HG02678 (cell line): ENCODE measurements around the gene LIF.

Experiments
- ATAC-seq: cut with Tn5 transposase; IDR thresholded peaks from one replicate; pipeline ENCODE4 v1.9.1; 2021; ENCODE audit warnings: mild to moderate bottlenecking, moderate library complexity; ENCODE audit not compliant: unreplicated experiment

The LIF gene

DNA sequence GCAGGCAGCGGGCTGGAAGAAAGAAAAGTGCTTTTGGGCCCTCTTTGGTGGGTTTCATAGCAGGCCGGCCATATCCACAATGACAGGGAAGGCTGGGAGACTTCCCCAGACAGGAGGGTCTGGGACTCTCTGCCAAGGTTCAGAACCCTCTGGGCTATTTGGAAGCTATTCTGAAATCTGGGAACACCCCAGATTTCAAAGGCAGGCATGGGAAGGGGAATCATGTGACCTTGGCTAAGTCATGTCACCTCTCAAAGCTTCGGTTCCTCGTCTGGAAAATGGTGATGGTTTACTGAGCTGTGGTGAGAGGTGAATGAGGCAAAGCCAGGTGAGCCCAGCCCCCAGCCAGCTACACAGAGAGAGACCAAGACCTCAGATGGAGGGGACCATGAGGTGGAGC, 38.1 kb upstream of the LIF start:
- ATAC-seq = no peak

DNA sequence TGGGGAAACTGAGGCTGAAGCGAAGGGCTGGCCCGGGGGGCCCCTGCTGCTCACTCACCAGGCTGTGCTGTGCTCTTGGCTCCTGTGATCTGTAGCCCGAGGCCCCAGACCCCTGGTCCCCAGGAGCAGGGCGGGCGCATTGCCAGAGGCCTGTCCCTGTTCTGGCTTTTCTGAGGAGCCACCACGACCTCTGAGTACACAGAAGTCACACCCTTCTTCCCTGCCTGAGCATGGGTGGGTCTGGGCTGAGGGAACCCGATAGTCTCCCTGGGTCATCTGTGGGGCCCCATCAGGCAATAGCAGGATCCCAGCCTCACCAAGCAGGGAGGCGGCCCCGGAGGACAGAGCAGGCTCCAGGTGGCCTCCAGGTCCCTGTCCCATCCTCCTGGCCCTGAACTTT, 37.6 kb upstream of the LIF start:
- no peak for ATAC-seq

DNA sequence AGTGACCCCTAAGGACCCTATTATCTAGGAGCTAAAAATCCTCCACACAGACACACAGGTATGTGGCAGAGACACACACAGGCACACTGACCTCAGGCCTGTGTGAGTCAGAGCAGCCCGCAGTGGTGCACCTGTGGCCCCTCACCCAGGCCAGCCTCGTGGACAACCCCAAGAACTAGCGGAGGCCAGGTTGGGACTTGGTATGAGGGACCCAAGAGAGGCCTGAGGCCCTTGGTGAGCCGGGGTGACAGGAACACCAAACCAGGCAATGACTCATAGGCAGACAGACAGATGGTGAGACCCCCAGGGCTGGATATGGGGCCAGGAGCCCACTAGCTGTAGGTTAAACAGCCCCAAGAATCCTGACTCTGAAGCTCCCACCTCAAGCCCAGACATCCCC, 36.8 kb upstream of the LIF start:
- no peak for ATAC-seq

DNA sequence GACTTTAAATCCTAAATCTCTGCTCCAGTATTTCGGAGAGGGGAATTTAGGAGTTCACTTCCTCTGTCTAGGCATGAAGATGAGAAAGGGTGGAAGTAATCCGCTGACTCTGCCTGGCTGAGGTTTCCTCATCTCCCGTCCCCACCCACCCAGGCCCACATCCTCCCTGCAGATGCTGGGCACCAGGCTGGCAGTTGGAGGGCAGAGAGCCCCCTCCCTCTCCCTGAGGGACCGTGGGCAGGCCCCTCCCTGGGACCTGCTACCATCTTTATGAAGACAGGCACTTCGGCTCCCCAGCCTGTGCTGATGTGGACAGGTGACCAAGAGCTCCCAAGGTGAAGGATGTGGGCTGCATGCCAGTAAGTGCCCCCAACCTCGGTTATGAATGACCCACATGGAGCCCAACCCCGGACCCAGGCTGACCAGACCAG, 36.1 kb upstream of the LIF start:
- ATAC-seq = no peak

DNA sequence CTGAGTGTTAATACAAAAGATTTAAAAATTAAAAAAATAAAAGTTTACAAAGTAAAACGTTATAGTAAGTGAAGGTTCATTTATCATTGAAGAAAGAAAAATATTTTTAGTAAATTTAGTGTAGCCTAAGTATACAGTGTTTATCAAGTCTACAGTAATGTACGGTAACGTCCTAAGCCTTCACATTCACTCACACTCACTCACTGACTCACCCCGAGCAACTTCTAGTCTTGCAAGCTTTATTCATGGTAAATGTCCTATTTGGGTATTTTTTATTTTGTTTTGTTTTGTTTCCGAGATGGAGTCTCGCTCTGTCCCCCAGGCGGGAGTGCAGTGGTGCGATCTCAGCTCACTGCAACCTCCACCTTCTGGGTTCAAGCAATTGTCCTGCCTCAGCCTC, 33.9 kb upstream of the LIF start:
- ATAC-seq = no peak

DNA sequence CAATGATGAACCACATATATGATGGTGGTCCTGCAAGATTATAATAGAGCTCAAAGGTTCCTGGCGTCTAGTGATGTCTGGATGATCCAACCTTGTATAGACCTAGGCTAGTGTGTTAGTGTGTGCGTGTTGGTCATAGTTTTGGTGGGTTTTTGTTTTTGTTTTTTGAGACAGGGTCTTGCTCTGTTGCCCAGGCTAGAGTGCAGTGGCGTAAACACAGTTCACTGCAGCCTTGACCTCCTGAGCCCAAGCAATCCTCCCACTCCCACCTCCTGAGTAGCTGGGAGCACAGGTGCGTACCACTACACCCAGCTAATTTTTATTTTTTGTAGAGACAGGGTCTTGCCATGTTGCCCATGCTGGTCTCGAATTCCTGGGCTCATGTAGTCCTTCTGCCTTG, 33.4 kb upstream of the LIF start:
- ATAC-seq = no peak

DNA sequence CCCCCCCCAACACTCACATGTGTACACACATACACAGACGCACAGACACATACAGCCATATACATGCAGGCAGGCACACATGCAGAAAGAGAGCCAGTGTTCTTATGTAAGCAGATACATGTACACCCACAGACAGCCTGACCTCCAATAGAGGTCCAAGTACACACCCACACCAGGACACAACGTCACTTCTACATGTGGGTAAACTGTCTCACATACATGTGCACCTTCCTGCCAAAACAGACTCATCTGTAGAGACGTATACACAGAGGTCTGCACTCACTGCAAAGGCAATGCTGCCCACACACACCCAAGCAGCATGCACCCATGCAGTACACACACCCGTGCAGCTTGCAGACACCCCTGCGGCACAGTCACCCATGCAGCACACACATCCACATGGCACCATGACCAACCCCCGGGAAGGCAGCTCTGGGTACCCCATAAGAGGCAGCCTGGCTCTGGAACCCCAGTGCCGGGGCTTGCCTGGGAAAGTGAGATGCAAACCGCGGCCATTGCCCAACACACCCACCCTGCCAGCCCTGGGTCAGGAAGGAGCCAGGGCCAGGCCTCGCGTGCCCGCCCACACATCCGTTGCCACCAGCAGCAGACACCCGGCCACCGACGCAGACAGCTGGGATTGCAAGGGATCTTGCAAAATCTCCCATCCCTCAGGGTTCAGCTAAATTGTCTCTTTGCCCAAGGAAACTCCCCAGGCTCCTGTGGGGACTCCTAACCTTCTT, 32.7 kb upstream of the LIF start:
- no peak for ATAC-seq

DNA sequence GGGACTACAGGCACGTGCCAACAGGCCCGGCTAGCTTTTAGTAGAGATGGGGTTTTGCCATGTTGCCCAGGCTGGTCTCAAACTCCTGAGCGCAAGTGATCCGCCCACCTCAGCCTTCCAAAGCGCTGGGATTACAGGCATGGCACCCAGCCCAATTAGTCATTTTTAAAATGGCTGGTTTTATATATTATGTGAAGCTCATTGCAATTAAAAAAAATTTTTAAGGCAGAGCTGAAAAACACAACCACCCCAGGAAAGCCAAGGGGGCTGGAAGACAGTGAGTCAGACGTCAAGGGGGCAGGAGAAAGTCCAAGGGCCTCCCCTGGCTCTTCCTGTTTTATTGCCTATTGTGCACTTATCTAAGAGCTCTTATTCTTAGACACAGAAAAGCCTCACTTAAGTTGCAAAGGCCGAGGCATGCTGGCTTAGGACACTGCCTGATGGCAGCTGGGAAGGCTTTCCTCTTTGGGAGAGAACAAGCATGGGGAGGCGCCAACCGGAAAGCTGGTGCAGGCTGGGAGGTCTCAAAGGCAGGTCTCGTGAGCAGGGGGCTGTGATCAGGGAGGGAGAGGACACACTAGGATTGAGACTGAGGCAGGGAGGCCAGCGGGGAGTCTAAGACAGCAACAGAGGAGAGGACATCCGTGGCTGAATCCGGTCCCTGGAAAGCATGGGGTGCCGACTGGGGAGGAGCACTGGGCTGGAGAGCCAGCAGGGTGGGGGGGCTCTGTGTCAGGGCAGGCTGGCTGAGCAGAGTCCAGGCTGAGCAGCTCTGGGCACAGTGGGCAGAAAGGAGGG, 31.2 kb upstream of the LIF start:
- no peak for ATAC-seq

DNA sequence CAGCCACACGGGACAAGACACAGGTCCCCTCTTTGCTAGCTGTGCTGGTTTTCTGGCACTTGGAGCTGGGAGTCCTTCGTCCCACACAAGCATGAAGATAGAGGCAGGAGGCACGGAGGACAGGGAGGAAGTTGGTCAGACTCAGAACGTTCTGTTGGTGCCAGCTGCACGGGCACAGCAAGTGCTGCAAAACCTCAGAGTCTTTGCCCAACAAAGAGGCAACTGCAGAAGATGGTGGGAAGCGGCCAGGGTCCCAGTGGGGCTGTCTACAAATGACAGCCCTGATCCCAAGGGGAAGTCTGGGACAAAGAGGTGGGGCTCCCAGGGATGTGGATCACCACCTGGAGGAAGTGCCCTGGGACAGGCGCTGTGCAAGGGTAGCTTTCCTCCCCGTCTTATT, 29.5 kb upstream of the LIF start:
- no peak for ATAC-seq

DNA sequence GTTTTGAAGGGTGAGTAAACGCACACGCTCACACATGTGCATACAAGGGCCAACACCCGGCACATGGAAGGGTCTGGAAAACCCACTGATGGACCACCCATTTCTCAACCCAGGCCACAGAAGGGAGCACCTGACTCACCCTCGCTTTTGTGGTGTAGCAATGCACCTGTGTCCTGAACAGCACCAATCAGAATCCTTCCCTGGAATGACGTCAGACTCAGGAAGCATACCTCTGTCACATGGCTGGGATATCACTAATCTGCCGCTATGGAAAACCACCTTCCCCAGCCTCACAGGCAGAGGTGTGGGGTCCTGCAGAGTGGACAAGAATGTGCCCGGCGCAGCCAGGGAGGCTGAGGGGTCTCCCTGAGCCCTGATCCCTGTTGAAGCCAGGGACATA, 29.1 kb upstream of the LIF start:
- no peak for ATAC-seq

DNA sequence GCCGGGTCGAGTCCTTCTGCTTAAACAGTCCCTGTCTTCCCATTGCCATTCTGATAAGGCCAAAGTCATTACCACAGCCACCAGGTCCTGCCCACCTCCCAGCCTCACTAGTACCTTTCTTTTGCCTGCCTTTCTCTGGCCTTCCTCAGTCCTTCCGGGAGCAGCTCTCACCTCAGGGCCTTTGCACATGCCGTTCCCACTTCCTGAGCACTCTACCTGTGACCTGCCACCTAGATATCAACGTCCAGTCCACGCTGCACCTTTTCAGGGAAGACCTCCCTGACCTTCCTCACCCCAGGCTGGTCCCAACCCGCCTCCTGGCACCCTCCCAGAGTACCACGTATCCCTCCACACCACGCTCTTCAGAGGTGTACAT, 27.9 kb upstream of the LIF start:
- no peak for ATAC-seq

DNA sequence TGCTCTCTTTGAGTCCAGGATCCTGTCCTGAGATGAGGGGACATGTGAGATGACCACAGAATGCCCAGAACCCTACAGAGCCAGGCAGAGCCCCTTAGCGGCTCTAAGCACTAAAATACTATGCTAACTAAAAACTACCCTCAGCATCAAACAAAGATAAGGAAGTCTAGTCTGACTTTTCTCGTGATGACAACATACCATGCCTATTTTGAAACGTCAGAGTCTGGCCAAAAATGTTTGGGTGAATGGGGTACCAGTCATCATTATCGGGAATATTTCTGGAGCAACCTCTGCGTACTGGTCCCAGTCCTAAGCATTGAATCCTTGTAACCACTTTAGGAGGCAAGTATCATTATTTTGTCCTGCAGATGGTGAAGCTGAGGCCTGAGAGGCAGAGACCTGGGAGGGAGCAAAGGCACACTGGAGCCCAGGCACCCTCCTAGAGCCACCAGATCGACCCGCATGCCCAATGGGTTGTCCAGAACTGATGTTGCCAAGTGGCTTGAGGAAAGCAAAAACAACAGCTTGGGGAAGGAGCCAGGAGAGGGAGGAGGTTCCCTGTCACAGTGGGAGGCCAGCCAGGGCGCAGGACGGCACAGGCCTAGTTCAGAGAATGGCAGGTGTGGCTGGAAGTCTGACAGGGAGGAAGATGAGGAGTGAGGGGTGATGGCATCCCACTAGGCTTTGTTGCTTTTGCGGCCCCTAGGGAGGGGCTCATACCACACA, 27.3 kb upstream of the LIF start:
- ATAC-seq = no peak

DNA sequence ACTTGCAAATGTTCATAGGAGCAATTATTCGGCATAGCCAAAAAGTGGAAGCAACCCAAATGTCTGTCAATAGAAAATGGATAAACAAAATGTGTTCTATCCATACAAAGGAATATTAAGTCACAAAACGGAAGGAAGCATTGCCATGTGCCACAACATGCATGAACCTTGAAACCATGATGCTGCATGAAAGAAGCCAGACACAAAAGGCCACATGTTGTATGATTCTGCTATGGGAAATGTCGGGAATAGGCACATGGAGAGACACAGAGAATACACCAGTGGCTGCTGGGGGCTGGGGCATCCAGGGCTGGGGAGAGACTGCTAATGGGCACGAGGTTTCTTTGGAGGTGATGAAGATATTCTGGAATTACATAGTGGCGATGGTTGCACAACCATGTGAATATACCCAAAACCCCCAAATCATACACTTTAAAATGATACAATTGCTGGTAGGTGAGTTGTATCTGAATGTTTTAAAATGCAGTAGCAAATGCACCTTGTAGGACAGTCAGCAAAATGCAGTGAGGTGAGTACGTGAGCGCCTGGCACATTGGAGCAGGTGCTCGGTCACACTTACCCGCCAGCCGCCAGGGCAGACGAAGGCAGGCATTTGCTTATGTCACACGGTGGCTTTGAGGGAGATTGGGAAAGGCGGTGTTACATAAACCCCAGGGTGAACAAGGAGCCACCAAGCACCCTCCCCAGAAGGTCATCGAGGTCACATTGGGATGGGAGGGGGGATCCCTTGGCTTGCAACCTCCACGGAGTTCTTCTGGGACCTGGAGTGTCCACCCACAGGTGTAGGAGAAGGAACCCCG, 26.4 kb upstream of the LIF start:
- ATAC-seq = no peak

DNA sequence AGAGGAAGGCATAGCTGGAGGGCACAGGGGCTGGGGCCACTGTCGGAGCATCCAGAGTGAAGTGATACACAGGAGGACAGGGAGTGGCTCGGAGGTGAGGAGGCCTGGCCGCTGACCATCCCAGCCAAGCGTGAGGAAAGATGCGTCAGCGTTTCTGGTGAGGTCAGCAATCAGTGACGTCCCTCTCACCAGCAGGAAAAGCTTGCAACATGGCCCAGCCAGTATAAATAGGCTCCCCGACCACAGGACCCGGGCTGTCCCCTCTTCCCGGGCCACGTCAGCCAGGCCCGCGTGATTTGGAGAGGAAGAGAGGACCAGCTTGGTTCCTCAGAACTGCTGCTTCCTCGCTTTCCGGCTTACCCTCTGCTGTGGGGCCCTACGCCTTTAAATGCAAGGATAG, 24.3 kb upstream of the LIF start:
- no peak for ATAC-seq

DNA sequence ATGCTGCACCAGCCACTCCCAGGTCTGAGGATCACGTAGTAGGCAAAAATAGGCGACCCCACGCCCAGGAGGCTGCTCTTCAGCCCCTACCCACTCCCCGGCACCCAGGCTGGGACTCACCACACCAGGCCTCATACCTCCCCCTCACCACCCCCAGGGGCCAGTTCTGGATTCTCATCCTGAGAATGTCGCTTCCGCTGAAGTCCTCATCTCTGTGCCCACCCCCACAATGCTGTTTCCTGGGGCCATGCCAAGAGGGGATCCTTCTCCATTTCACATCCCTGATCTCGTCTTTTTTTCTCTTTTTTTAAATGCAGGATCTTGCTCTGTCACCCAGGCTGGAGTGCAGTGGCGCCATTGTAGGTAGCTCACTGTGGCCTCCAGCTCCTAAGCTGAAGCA, 21.8 kb upstream of the LIF start:
- ATAC-seq = no peak

DNA sequence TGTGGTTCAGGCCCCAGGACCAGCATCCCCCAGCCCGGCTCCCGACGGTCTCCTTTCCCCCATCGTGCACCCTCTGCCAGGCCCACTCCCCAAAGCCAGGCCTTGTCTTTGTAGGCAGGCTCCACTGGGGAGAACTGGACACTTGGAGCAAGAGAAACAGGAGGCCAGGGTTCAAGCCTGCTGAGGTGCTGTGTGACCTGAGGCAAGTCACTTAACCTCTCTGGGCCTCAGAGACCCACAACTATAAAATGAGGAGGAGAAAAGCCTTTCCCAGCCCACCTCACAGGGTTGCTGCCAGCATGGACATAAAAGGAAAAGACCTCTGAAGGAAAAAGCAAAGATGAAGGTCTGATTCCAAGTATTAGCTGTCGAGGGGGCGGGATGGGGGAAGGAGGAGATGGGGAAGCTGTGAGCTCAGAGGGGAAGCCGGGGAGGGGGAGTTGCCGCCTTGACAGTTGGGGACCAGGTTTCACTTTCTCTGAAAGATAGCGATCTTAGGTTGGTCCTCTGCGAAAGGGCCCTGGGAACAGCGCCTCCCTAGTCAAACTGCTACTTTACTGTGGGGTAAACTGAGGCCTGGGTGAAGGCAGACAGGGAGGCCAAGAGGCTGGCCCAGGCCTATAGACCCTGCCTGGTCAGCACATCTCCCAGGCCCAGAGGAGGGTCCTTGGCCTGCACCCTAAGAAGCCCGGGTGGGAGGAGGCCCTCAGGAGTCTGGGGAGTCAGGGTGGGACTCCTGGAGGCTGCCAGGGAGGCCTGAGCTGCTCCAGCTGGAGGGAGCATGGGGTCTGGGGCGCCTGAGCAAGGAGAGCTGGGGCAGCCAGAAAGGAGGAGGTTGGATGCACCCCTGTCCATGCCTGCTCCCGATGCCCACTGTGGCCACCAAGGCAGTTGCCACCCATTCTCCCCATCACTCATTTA, 21.1 kb upstream of the LIF start:
- no peak for ATAC-seq

DNA sequence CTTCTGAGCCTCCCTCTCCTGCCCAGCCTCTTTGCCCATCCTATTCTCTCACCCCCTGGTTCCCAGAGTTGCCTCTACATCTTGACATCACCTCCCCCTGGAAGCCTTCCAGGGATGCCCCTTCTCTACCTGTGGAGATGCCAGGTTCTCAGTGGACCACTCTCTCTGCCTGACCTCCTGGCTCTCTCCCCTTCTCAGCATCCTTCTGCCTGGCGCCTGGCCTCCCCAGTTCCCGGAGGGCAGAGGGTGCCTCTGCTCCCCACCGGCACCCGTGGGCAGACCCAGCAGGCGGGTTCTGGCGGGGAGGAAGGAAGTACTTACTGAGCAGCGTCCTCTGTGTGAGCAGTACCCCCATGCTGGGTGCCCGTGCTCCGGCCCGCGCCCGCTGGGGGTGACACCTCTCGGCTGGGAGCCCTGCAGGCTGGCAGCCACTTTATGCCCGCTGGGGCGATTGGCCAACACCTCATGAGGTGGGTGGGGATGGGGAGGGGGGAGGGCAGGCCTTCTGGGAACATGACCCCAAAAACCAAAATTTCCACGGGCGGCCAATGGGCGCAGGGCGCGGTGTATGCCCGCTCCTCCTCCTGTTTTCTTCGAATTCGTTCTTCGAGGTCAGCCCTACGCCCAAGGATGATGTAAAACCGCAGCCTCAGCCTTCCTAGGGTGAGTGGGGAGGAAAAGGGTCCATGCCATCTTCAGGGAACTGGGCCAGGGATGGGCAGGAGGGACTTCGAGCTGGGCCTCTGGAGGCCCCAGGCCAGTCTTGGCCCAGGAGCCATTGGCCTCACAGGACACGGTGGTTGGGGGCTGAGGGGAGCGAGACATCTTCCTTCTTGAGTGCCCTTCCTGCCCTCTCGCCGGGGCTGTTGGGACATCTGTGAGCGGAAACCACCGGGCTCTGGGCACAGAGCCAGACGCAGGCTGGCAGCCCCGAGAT, 20.2 kb upstream of the LIF start, which contains the start of gene OSM:
TSS of gene OSM (minus strand) at position 407 of the 937 bp plus-strand sequence. CDS start at position 355, 52 bp downstream.
- ATAC-seq = no peak

DNA sequence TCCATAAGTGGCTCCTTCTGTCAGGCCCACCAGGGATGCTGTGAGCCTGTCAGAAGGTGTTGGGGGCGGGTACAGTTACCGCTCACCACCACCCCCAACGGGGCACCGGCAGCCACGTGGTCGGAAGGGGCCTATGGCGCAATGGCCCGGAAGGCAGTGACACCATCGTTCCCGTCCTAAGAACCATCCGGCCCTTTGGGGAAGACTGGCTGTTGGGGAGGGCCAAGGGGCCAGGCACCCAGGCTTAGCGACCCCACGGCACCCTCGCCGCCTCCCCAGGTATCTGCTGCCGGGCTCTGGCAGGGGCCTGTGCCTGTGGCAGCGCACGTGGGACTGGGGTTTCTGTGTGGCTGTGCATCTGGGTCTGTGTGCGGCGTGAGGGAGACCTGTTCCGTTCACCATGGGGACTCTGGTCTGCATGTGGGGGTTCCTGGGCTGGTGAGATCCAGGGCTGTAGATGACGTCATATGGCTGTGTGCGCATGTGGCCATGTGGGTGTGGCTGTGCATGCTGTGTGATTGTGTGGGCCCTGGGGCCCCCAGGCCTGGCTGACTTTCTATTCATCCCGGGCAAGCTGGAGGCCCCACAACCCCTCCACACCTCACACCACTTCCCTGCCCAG, 19.4 kb upstream of the LIF start:
- ATAC-seq = peak; percentile 76
